ENCODE results near the gene ULK4. TPM values are rescaled to one million over a fixed set of nuclear protein-coding genes. Genes with fewer than 3 reads are reported as not detected.

The ULK4 gene
- total RNA-seq, 1 experiment from 2014 or later = 6.3 TPM

DNA sequence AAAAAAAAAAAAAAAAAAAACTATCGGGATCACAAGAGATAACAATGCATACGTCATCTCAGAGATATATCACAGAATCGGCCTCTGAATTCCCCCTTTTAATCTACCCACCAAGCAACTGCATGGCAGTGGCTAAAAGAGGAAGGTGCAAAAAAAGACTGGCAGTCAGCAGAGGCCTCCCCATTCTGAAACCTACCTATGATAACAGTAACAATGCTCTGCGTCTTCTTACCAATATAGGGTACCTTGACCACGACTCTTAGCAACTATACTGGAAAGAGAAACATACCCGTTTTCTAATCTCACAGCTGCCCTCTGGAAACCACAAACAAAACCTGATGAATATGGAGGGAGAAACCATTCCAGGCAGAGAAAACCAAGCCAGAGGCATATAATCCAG lies 106.9 kb downstream of the ULK4 start:
- intact Hi-C loops (cut with micrococcal nuclease) = no loop called here
- ChIA-PET RAD21 (ENCODE audit: low non-redundant PET in 1 of 2, low total read pairs in 2 of 2, uncharacterized antibody in 2 of 2, unreplicated experiment in 2 of 2) (no interaction called here), POLR2A (no interaction called here), CTCF (no interaction called here)
- no peak overlapping the region for H3K4me2 ChIP-seq (ENCODE audit: low read length)
- no peaks in the 10 kb centered on the region for H3K79me2 ChIP-seq (ENCODE audit: insufficient read depth, low read length)
- TF ChIP-seq ZNF274 (IDR thresholded peaks at IDR 0.05; ENCODE audit: low read depth, low read length) = no peak
- DNase-seq (ENCODE audit: low read depth, low spot score) = no peak
- H3K4me3 ChIP-seq (replicated peaks in 1 of 2; ENCODE audit: low read depth in 1 of 2, low read length in 2 of 2) = no peak overlapping the region
- no peaks in the 10 kb centered on the region for H3K9me3 ChIP-seq (ENCODE audit: control insufficient read depth in 1 of 2, insufficient read depth in 1 of 2, low read depth in 1 of 2, low read length in 2 of 2)
- no peak overlapping the region for H3K27ac ChIP-seq (ENCODE audit: low read depth, low read length)
- H3K27me3 ChIP-seq (ENCODE audit: insufficient read depth, low read length) = no peaks in the 10 kb centered on the region
- no peak overlapping the region for H2AFZ ChIP-seq (ENCODE audit: low read depth, low read length, poor library complexity, severe bottlenecking)
- no TSS peak for BruUV-seq (replicated peaks)
- no peaks in the 10 kb centered on the region for H3K4me1 ChIP-seq (ENCODE audit: control insufficient read depth in 1 of 2, insufficient read depth in 2 of 2, low read length in 2 of 2)
- no peak for ATAC-seq
- no peaks in the 10 kb centered on the region; a peak in 1 of 4 replicates for H3K36me3 ChIP-seq (ENCODE audit: control insufficient read depth in 1 of 2, insufficient read depth in 2 of 2, low read length in 2 of 2)
- no peaks in the 10 kb centered on the region for H4K20me1 ChIP-seq (ENCODE audit: insufficient read depth)
- no peak overlapping the region for H3K9ac ChIP-seq (ENCODE audit: low read length)
- no peaks in the 10 kb centered on the region for H3K9me2 ChIP-seq (ENCODE audit: insufficient read depth)

- Histone ChIP-seq H3K4me3 (replicated peaks in 1 of 2; ENCODE audit: low read depth in 1 of 2, low read length in 2 of 2) (no peak overlapping the region), H3K9me2 (ENCODE audit: insufficient read depth) (no peaks in the 10 kb centered on the region), H3K9ac (ENCODE audit: low read length) (no peak overlapping the region), H3K9me3 (ENCODE audit: control insufficient read depth in 1 of 2, insufficient read depth in 1 of 2, low read depth in 1 of 2, low read length in 2 of 2) (no peaks in the 10 kb centered on the region), H3K4me2 (ENCODE audit: low read length) (no peak overlapping the region), H3K4me1 (ENCODE audit: control insufficient read depth in 1 of 2, insufficient read depth in 2 of 2, low read length in 2 of 2) (no peaks in the 10 kb centered on the region), H3K27me3 (ENCODE audit: insufficient read depth, low read length) (no peaks in the 10 kb centered on the region), H3K27ac (ENCODE audit: low read depth, low read length) (no peak overlapping the region), H2AFZ (ENCODE audit: low read depth, low read length, poor library complexity, severe bottlenecking) (no peak overlapping the region), H3K79me2 (ENCODE audit: insufficient read depth, low read length) (no peaks in the 10 kb centered on the region), H4K20me1 (ENCODE audit: insufficient read depth) (no peaks in the 10 kb centered on the region), H3K36me3 (ENCODE audit: control insufficient read depth in 1 of 2, insufficient read depth in 2 of 2, low read length in 2 of 2) (no peaks in the 10 kb centered on the region)
- DNase-seq (ENCODE audit: low read depth, low spot score) = no peak
- intact Hi-C loops (cut with micrococcal nuclease) = no loop called here
- BruUV-seq (replicated peaks) = no TSS peak
- TF ChIP-seq TCF7L2 (IDR thresholded peaks at IDR 0.05; ENCODE audit: borderline replicate concordance, extremely low read depth, insufficient read depth, insufficient read length) (no peak), JUND (IDR thresholded peaks at IDR 0.05) (no peak), CBX3 (IDR thresholded peaks at IDR 0.05; ENCODE audit: low read depth) (no peak), ELF1 (IDR thresholded peaks at IDR 0.05; ENCODE audit: borderline replicate concordance, low read depth) (no peak), ZFX (IDR thresholded peaks at IDR 0.05) (no peak), RAD21 (IDR thresholded peaks at IDR 0.05; ENCODE audit: low read depth) (no peak), FOSL1 (IDR thresholded peaks at IDR 0.05; ENCODE audit: low read depth) (no peak), SRF (IDR thresholded peaks at IDR 0.05; ENCODE audit: low read depth) (no peak), EZH2phosphoT487 (IDR thresholded peaks at IDR 0.05; ENCODE audit: borderline replicate concordance) (no peak), SIN3A (IDR thresholded peaks at IDR 0.05; ENCODE audit: low read depth) (no peak), EZH2 (IDR thresholded peaks at IDR 0.05) (no peak), ZNF274 (IDR thresholded peaks at IDR 0.05; ENCODE audit: low read depth, low read length) (no peak), POLR2A (IDR thresholded peaks at IDR 0.05; ENCODE audit: borderline replicate concordance, extremely low read depth, insufficient read depth, insufficient read length) (no peak), EGR1 (IDR thresholded peaks at IDR 0.05; ENCODE audit: low read depth) (no peak)
- TF ChIP-seq, protein P1, sequence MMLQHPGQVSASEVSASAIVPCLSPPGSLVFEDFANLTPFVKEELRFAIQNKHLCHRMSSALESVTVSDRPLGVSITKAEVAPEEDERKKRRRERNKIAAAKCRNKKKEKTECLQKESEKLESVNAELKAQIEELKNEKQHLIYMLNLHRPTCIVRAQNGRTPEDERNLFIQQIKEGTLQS (IDR thresholded peaks at IDR 0.05) = no peak
- POLR2A ChIA-PET = no interaction called here
- RAD21 ChIA-PET (ENCODE audit: low non-redundant PET in 1 of 2, low total read pairs in 2 of 2, uncharacterized antibody in 2 of 2, unreplicated experiment in 2 of 2) = no interaction called here
- CTCF ChIA-PET = no interaction called here
- no peak for ATAC-seq
These were observed 108.2 kb downstream of the ULK4 start for GRCh38 chr3:41853540-41854196.
